Panc1 (cell line): ENCODE data around the gene JPH2. TPM values are rescaled to one million over a fixed set of nuclear protein-coding genes. Genes with fewer than 3 reads are reported as not detected.

Source experiments
- ATAC-seq: fragments of 200-7000 bp; cut with Tn5 transposase; 2 replicates; pipeline ENCODE4 v1.9.1; 2020; ENCODE audit warnings: mild to moderate bottlenecking, moderate library complexity
- BruUV-seq: library from RNA; stranded (reverse); fragments of 400-500 nt; replicated peaks from 2 replicates; lab custom pipeline; 2021; lab: Mats Ljungman, UMichigan
- CTCF ChIA-PET: fragments of 300-600 bp; sonication (Branson Sonifier 250); formaldehyde crosslinking; loops from one replicate; lab custom pipeline; 2022; ENCODE audit warnings: antibody characterized with exemption; lab: Charles Lee
- POLR2A ChIA-PET: fragments of 300-600 bp; sonication (Branson Sonifier 250); formaldehyde crosslinking; loops from one replicate; lab custom pipeline; 2022; ENCODE audit warnings: antibody characterized with exemption; lab: Charles Lee
- DNase-seq: peaks from one replicate; pipeline ENCODE4 v3.0.0-alpha.2; 2010; ENCODE audit warnings: low read depth, low spot score
- H3K27ac ChIP-seq: 2 replicates; pipeline ENCODE4 v1.5.1; 2011; ENCODE audit warnings: mild to moderate bottlenecking, low read length, inconsistent platforms
- H3K27me3 ChIP-seq: fragments of 200-500 bp; sonication (Bioruptor generic); 2 replicates; pipeline ENCODE4 v1.6.0; 2014; ENCODE audit warnings: low read length, inconsistent platforms; ENCODE audit not compliant: control insufficient read depth, insufficient read depth
- H3K36me3 ChIP-seq: fragments of 200-500 bp; sonication (Bioruptor generic); 2 replicates; pipeline ENCODE4 v1.5.1; 2014; ENCODE audit warnings: inconsistent platforms, mild to moderate bottlenecking, low read length, moderate library complexity; ENCODE audit not compliant: control insufficient read depth, insufficient read depth
- H3K4me1 ChIP-seq: 2 replicates; pipeline ENCODE4 v1.5.1; 2011; ENCODE audit warnings: inconsistent platforms, mild to moderate bottlenecking, low read length, moderate library complexity; ENCODE audit not compliant: control insufficient read depth, insufficient read depth
- H3K4me3 ChIP-seq, 2 experiments: 2 replicates each; pipeline ENCODE4 v1.5.1; 2011 to 2012; ENCODE audit warnings: low read depth in 2 of 2, low read length in 2 of 2, mild to moderate bottlenecking in 2 of 2, inconsistent platforms in 1 of 2, moderate library complexity in 1 of 2
- H3K9me3 ChIP-seq: fragments of 200-500 bp; sonication (Bioruptor generic); 2 replicates; pipeline ENCODE4 v1.5.1; 2014; ENCODE audit warnings: low read depth, mild to moderate bottlenecking, inconsistent platforms, low read length, moderate library complexity; ENCODE audit not compliant: control insufficient read depth, insufficient read depth
- POLR2AphosphoS5 ChIP-seq: IDR thresholded peaks from 2 replicates; pipeline ENCODE4 v1.6.1; 2012; ENCODE audit warnings: mild to moderate bottlenecking, low read depth, low read length, moderate library complexity
- SIN3A ChIP-seq: IDR thresholded peaks from 2 replicates; pipeline ENCODE4 v1.6.1; 2012; ENCODE audit warnings: low read depth, mild to moderate bottlenecking, low read length, moderate library complexity, borderline replicate concordance; ENCODE audit not compliant: insufficient read depth
- TCF7L2 ChIP-seq: IDR thresholded peaks from 2 replicates; pipeline ENCODE4 v1.6.1; 2011; ENCODE audit warnings: mild to moderate bottlenecking, low read depth, low read length, inconsistent platforms
- in situ Hi-C: cut with HindIII; loops from 2 replicates; pipeline ENCODE4 v1.10.0; 2016; ENCODE audit warnings: low sequenced_read_pairs, low pct_unique_long_range_greater_than_20kb
- intact Hi-C: fragments of 100-400 bp; cut with micrococcal nuclease; formaldehyde crosslinking; loops from one replicate; pipeline ENCODE4 v1.10.0; 2022; ENCODE audit not compliant: unreplicated experiment
- total RNA-seq: library from RNA; stranded (reverse); gene quantifications from one replicate; pipeline ENCODE4 v1.2.1, GENCODE V29; 2021; ENCODE audit not compliant: unreplicated experiment
- TF ChIP-seq, protein P1 (sequence below): fragments of 450-650 bp; IDR thresholded peaks from 2 replicates; pipeline ENCODE4 v1.5.1; 2017; ENCODE audit warnings: mild to moderate bottlenecking
- TF ChIP-seq, protein P2 (sequence below), 2 experiments: IDR thresholded peaks; 2 replicates each; pipeline ENCODE4 v1.6.1; 2011 to 2012; ENCODE audit warnings: low read depth in 2 of 2, control low read depth in 1 of 2, low read length in 1 of 2, mild to moderate bottlenecking in 1 of 2, moderate library complexity in 1 of 2; ENCODE audit not compliant: insufficient read depth in 1 of 2

Gene JPH2
- total RNA-seq, 1 experiment from 2014 or later, result 0.49 TPM

DNA sequence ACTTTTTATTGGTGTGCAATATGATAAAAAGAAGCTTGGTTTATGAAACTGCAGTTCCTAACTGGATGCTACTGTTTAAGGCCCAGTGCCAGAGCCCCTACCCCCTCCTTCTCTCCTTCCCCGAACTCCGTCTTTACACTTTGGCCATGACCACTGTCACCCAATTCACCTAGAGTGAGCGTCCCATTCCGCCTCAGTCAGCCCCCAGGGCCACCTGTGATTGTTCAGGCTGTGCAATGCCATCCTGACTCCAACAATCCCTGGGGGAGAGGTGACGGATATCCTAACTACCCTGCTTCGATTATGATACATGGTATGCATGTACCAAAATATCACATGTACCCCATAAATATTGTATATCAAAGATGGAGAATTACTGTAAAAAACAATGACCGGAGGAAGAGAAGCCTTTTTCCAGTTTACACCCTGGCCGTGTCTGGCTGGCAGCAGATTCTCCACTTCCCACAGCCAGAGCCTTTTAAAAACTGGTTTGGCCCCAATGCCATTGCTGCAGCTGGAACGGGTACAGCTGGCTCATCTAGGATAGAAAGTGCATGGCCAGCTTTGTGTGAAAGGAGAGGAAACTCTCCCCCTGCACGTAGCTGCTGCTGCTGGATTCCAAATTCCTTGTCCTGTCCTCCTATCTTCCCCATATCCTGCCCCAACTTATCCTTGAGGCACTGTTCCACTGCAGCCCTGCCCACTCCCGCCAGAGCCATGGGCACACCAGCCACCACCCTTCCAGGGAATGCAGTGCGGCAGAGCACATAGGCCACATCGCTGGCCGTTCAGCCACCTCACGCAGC is 99.7 kb downstream of the JPH2 start:
- Histone ChIP-seq H3K36me3 (no peaks in the 10 kb centered on the region), H3K4me1 (no peaks in the 10 kb centered on the region), H3K27ac (no peak overlapping the region), H3K9me3 (no peaks in the 10 kb centered on the region), H3K27me3 (no peaks in the 10 kb centered on the region), H3K4me3 (no peak overlapping the region)
- no peak for DNase-seq
- ChIA-PET CTCF (no interaction called here), POLR2A (no interaction called here)
- intact Hi-C loops (loop anchor here (10.0 kb wide), 1 partner anchor 642 kb away; no protein-coding TSS in a partner anchor), in situ Hi-C loops (no loop called here)
- BruUV-seq, result no TSS peak
- no peak for ATAC-seq
- TF ChIP-seq, protein P1, sequence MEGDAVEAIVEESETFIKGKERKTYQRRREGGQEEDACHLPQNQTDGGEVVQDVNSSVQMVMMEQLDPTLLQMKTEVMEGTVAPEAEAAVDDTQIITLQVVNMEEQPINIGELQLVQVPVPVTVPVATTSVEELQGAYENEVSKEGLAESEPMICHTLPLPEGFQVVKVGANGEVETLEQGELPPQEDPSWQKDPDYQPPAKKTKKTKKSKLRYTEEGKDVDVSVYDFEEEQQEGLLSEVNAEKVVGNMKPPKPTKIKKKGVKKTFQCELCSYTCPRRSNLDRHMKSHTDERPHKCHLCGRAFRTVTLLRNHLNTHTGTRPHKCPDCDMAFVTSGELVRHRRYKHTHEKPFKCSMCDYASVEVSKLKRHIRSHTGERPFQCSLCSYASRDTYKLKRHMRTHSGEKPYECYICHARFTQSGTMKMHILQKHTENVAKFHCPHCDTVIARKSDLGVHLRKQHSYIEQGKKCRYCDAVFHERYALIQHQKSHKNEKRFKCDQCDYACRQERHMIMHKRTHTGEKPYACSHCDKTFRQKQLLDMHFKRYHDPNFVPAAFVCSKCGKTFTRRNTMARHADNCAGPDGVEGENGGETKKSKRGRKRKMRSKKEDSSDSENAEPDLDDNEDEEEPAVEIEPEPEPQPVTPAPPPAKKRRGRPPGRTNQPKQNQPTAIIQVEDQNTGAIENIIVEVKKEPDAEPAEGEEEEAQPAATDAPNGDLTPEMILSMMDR, result no peak
- no peak for TF ChIP-seq SIN3A
- TF ChIP-seq TCF7L2, result no peak
- TF ChIP-seq, protein P2, sequence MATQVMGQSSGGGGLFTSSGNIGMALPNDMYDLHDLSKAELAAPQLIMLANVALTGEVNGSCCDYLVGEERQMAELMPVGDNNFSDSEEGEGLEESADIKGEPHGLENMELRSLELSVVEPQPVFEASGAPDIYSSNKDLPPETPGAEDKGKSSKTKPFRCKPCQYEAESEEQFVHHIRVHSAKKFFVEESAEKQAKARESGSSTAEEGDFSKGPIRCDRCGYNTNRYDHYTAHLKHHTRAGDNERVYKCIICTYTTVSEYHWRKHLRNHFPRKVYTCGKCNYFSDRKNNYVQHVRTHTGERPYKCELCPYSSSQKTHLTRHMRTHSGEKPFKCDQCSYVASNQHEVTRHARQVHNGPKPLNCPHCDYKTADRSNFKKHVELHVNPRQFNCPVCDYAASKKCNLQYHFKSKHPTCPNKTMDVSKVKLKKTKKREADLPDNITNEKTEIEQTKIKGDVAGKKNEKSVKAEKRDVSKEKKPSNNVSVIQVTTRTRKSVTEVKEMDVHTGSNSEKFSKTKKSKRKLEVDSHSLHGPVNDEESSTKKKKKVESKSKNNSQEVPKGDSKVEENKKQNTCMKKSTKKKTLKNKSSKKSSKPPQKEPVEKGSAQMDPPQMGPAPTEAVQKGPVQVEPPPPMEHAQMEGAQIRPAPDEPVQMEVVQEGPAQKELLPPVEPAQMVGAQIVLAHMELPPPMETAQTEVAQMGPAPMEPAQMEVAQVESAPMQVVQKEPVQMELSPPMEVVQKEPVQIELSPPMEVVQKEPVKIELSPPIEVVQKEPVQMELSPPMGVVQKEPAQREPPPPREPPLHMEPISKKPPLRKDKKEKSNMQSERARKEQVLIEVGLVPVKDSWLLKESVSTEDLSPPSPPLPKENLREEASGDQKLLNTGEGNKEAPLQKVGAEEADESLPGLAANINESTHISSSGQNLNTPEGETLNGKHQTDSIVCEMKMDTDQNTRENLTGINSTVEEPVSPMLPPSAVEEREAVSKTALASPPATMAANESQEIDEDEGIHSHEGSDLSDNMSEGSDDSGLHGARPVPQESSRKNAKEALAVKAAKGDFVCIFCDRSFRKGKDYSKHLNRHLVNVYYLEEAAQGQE (IDR thresholded peaks at IDR 0.05; ENCODE audit: insufficient read depth in 1 of 2, low read depth in 2 of 2, low read length in 1 of 2), result no peak
- TF ChIP-seq POLR2AphosphoS5, result no peak

DNA sequence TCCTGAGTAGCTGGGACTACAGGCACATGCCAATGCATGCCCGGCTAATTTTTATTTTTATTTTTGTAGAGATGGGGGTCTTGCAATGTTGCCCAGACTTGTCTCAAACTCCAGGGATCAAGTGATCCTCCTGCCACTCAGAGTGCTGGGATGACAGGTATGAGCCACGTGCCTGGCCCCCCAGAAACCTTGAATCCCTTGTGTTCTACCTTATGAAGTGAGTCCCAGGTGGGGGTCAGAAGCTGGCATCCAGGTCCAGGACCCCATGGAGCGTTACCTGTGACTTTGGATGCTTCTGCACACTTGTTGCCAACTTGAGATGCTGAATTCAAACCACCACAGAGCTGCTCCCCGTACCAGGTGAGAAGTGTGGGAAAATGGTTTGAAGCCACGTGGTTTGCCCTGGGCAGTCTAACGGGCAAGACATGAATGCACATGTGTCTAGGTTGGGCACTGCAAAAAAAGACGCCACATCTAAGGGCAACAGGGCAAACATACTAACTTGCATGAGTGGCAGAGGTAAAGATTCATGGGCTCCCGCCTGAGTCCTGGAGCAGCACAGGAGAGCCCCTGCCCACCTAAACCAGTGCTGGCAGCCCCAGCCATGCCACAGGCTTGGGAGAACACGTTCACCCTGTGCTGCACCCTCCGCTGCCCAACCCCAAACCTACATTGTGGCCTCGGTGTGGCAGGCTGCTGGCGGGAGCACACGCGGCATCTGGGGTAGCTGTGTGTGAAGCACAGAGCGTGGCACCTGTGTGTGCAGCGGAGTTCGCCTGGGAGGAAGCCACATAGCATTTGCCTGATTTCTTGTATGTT is 101.2 kb downstream of the JPH2 start:
- BruUV-seq, result no TSS peak
- no peak overlapping the region for H3K27ac ChIP-seq
- intact Hi-C loops, result loop anchor here (10.0 kb wide), 1 partner anchor 641 kb away; no protein-coding TSS in a partner anchor
- no peaks in the 10 kb centered on the region for H3K9me3 ChIP-seq
- ChIA-PET CTCF (interaction anchor here (0.5 kb wide), 1 partner anchor 329 kb away, joined by 6 read pairs; no protein-coding TSS in a partner anchor), POLR2A (no interaction called here)
- in situ Hi-C loops, result no loop called here
- H3K27me3 ChIP-seq, result no peaks in the 10 kb centered on the region
- ATAC-seq (no peak), DNase-seq (no peak)
- H3K4me1 ChIP-seq, result peaks cover 5% of the 10 kb centered on the region; the same call in 1 of the 2 replicates
- H3K36me3 ChIP-seq, result no peaks in the 10 kb centered on the region
- no peak for TF ChIP-seq POLR2AphosphoS5
- TF ChIP-seq SIN3A, result no peak
- no peak for TF ChIP-seq TCF7L2
- TF ChIP-seq, protein P1, result no peak
- TF ChIP-seq, protein P2 (IDR thresholded peaks at IDR 0.05; ENCODE audit: insufficient read depth in 1 of 2, low read depth in 2 of 2, low read length in 1 of 2), result no peak
- H3K4me3 ChIP-seq, result no peak overlapping the region
